GM21717 (cell line): Measurements from ENCODE around the gene ZEB2.

Experiments used
- ATAC-seq: cut with Tn5 transposase; IDR thresholded peaks from one replicate; pipeline ENCODE4 v1.9.1; 2021; ENCODE audit warnings: mild to moderate bottlenecking, moderate library complexity; ENCODE audit not compliant: unreplicated experiment

The ZEB2 gene

GRCh38 chr2:144453486-144454158 is 66.3 kb downstream of the ZEB2 start:
- ATAC-seq, result no peak

GRCh38 chr2:144452989-144453336 is 67.0 kb downstream of the ZEB2 start:
- ATAC-seq, result no peak

- no peak for ATAC-seq
These were observed 67.5 kb downstream of the ZEB2 start for GRCh38 chr2:144452169-144452988.

- ATAC-seq, result no peak
These were observed 68.5 kb downstream of the ZEB2 start for GRCh38 chr2:144451443-144451842.

- peak; percentile 74 for ATAC-seq
These were observed 70.9 kb downstream of the ZEB2 start for GRCh38 chr2:144449028-144449406.

- ATAC-seq, result peak; percentile 10
These were observed 71.4 kb downstream of the ZEB2 start for GRCh38 chr2:144448389-144449027.

GRCh38 chr2:144447535-144447934 is 72.4 kb downstream of the ZEB2 start:
- ATAC-seq, result no peak

- no peak for ATAC-seq
These were observed 73.8 kb downstream of the ZEB2 start for GRCh38 chr2:144446136-144446535.

- no peak for ATAC-seq
These were observed 74.7 kb downstream of the ZEB2 start for GRCh38 chr2:144445196-144445595.

- ATAC-seq, result no peak
These were observed 75.8 kb downstream of the ZEB2 start for GRCh38 chr2:144443837-144444817.

- no peak for ATAC-seq
These were observed 78.2 kb downstream of the ZEB2 start for GRCh38 chr2:144441711-144442141.

GRCh38 chr2:144439993-144440392 is 79.9 kb downstream of the ZEB2 start:
- ATAC-seq, result no peak

- ATAC-seq, result no peak
These were observed 80.9 kb downstream of the ZEB2 start for GRCh38 chr2:144438801-144439631.

GRCh38 chr2:144437636-144438035 is 82.3 kb downstream of the ZEB2 start:
- no peak for ATAC-seq

GRCh38 chr2:144434425-144435222 is 85.3 kb downstream of the ZEB2 start:
- ATAC-seq, result no peak

- ATAC-seq, result no peak
These were observed 87.0 kb downstream of the ZEB2 start for GRCh38 chr2:144432921-144433320.

- no peak for ATAC-seq
These were observed 87.9 kb downstream of the ZEB2 start for GRCh38 chr2:144431998-144432397.

- ATAC-seq, result peak; percentile 36
These were observed 88.5 kb downstream of the ZEB2 start for GRCh38 chr2:144431392-144431783.
